PC-3 (cell line): ENCODE measurements around the gene SNHG17. TPM values are rescaled to one million over a fixed set of nuclear protein-coding genes. Genes with fewer than 3 reads are reported as not detected.
"Not testable (repeated sequence)": the region's sequence is repeated elsewhere in the genome, so short reads cannot be mapped to it uniquely, and the experiment has no call there.

Experiments used
- ATAC-seq: fragments of 200-7000 bp; cut with Tn5 transposase; 2 replicates; pipeline ENCODE4 v1.9.1; 2020; ENCODE audit warnings: mild to moderate bottlenecking, moderate library complexity
- BruUV-seq: library from RNA; stranded (reverse); fragments of 400-500 nt; replicated peaks from 2 replicates; lab custom pipeline; 2021; lab: Mats Ljungman, UMichigan
- CTCF ChIA-PET: fragments of 300-600 bp; sonication (Branson Sonifier 250); formaldehyde crosslinking; loops from one replicate; lab custom pipeline; 2022; ENCODE audit warnings: antibody characterized with exemption; lab: Charles Lee
- POLR2A ChIA-PET: fragments of 300-600 bp; sonication (Branson Sonifier 250); formaldehyde crosslinking; loops from one replicate; lab custom pipeline; 2022; ENCODE audit warnings: antibody characterized with exemption; ENCODE audit not compliant: unreplicated experiment; lab: Charles Lee
- DNase-seq: peaks from one replicate; pipeline ENCODE4 v3.0.0-alpha.2; 2015
- H2AFZ ChIP-seq: fragments of 300-600 bp; sonication (generic); 2 replicates; pipeline ENCODE4 v1.6.0; 2016; ENCODE audit warnings: antibody characterized with exemption, low read length
- H3F3A ChIP-seq: fragments of 300-600 bp; sonication (generic); one replicate; pipeline ENCODE4 v1.6.0; 2017; ENCODE audit warnings: antibody characterized with exemption, low read length, control low read depth, mild to moderate bottlenecking; ENCODE audit not compliant: unreplicated experiment
- H3K27ac ChIP-seq: fragments of 300-600 bp; sonication (generic); 2 replicates; pipeline ENCODE4 v1.5.1; 2016; ENCODE audit warnings: mild to moderate bottlenecking, low read length
- H3K27me3 ChIP-seq: fragments of 300-600 bp; sonication (generic); 2 replicates; pipeline ENCODE4 v1.6.1; 2016; ENCODE audit warnings: low read length, mixed read lengths
- H3K36me3 ChIP-seq: fragments of 300-600 bp; sonication (generic); 2 replicates; pipeline ENCODE4 v1.6.1; 2016; ENCODE audit warnings: low read depth, mixed run types, low read length, mixed read lengths
- H3K4me1 ChIP-seq: fragments of 300-600 bp; sonication (generic); 2 replicates; pipeline ENCODE4 v1.5.1; 2016; ENCODE audit warnings: low read length; ENCODE audit not compliant: insufficient read depth
- H3K4me2 ChIP-seq: fragments of 300-600 bp; sonication (generic); 2 replicates; pipeline ENCODE4 v1.6.0; 2016; ENCODE audit warnings: low read length
- H3K4me3 ChIP-seq: fragments of 300-600 bp; sonication (generic); 2 replicates; pipeline ENCODE4 v1.5.1; 2016; ENCODE audit warnings: mild to moderate bottlenecking, low read length, mixed read lengths
- H3K79me2 ChIP-seq: fragments of 300-600 bp; sonication (generic); 2 replicates; pipeline ENCODE4 v1.6.1; 2017; ENCODE audit warnings: low read length, mixed read lengths
- H3K9ac ChIP-seq: fragments of 300-600 bp; sonication (generic); 2 replicates; pipeline ENCODE4 v1.6.0; 2016; ENCODE audit warnings: mild to moderate bottlenecking, low read length
- H3K9me2 ChIP-seq: fragments of 300-600 bp; sonication (generic); replicated peaks from 2 replicates; pipeline ENCODE4 v1.6.1; 2016; ENCODE audit warnings: mixed run types, low read length, mixed read lengths
- H3K9me3 ChIP-seq: fragments of 300-600 bp; sonication (generic); 2 replicates; pipeline ENCODE4 v1.6.1; 2016; ENCODE audit warnings: low read length, mixed read lengths
- H4K20me1 ChIP-seq: fragments of 300-600 bp; sonication (generic); 2 replicates; pipeline ENCODE4 v1.6.1; 2016; ENCODE audit warnings: low read length, mixed read lengths
- CTCF ChIP-seq: fragments of 300-600 bp; sonication (generic); conservative IDR thresholded peaks from 2 replicates; pipeline ENCODE4 v1.5.1; 2017; ENCODE audit warnings: antibody characterized with exemption, low read depth, mild to moderate bottlenecking, low read length
- EZH2 ChIP-seq: fragments of 300-600 bp; sonication (generic); IDR thresholded peaks from one replicate; pipeline ENCODE4 v1.6.1; 2017; ENCODE audit warnings: antibody characterized with exemption, mild to moderate bottlenecking, low read length; ENCODE audit not compliant: unreplicated experiment
- EZH2phosphoT487 ChIP-seq: fragments of 300-600 bp; sonication (generic); IDR thresholded peaks from 2 replicates; pipeline ENCODE4 v1.6.1; 2018; ENCODE audit warnings: mild to moderate bottlenecking, antibody characterized with exemption, low read length, borderline replicate concordance
- intact Hi-C: fragments of 100-400 bp; cut with micrococcal nuclease; formaldehyde crosslinking; loops from 2 replicates; pipeline ENCODE4 v1.9.0; 2023
- total RNA-seq: library from RNA; depleted of rRNA; stranded (reverse); fragments of >200 nt; gene quantifications from 2 replicates; pipeline ENCODE4 v1.2.3, GENCODE V29; 2014

Gene SNHG17
- total RNA-seq, 1 experiment from 2014 or later = 52.0 TPM

GRCh38 chr20:38460631-38461030 is 25.5 kb upstream of the SNHG17 start:
- H3K9ac ChIP-seq, H4K20me1 ChIP-seq, H3K9me2 ChIP-seq, DNase-seq, H3K4me3 ChIP-seq, H3K27me3 ChIP-seq, H3K79me2 ChIP-seq, H2AFZ ChIP-seq, H3F3A ChIP-seq, H3K36me3 ChIP-seq, H3K4me1 ChIP-seq, POLR2A ChIA-PET, H3K9me3 ChIP-seq, intact Hi-C loops, BruUV-seq: not testable (repeated sequence)
- CTCF ChIA-PET = interaction anchor here (0.7 kb wide), 1 partner anchor 11 kb away, joined by 12 read pairs; no protein-coding TSS in a partner anchor
- peak overlapping the region; percentile 25; the same call in 1 of the 2 replicates for H3K27ac ChIP-seq
- ATAC-seq = peak; percentile 60
- H3K4me2 ChIP-seq = peak overlapping the region; percentile 60

GRCh38 chr20:38460040-38460623 is 25.0 kb upstream of the SNHG17 start:
- no TSS peak for BruUV-seq
- no peaks in the 10 kb centered on the region for H4K20me1 ChIP-seq
- H2AFZ ChIP-seq = no peak overlapping the region
- TF ChIP-seq EZH2 (no peak), EZH2phosphoT487 (no peak), CTCF (no peak)
- no peaks in the 10 kb centered on the region for H3K9me2 ChIP-seq
- H3K36me3 ChIP-seq = no peaks in the 10 kb centered on the region
- H3K27ac ChIP-seq = peak overlapping the region; percentile 25; the same call in 1 of the 2 replicates
- ATAC-seq (peak; percentile 98), DNase-seq (peak; percentile 91)
- H3K4me2 ChIP-seq = peak overlapping the region; percentile 60
- no peaks in the 10 kb centered on the region for H3K79me2 ChIP-seq
- H3K9ac ChIP-seq = no peak overlapping the region
- H3K9me3 ChIP-seq = no peaks in the 10 kb centered on the region
- POLR2A ChIA-PET = no interaction called here
- CTCF ChIA-PET = interaction anchor here (0.7 kb wide), 1 partner anchor 11 kb away, joined by 12 read pairs; no protein-coding TSS in a partner anchor
- H3K4me1 ChIP-seq = peaks cover 10% of the 10 kb centered on the region
- intact Hi-C loops = no loop called here
- H3K4me3 ChIP-seq = no peak overlapping the region
- H3F3A ChIP-seq = no peaks in the 10 kb centered on the region
- H3K27me3 ChIP-seq = no peaks in the 10 kb centered on the region

GRCh38 chr20:38458314-38458713 is 23.2 kb upstream of the SNHG17 start:
- Histone ChIP-seq H3K36me3 (no peaks in the 10 kb centered on the region), H3K9me3 (no peaks in the 10 kb centered on the region), H3K4me3 (no peak overlapping the region), H3K4me1 (peaks cover 10% of the 10 kb centered on the region), H2AFZ (no peak overlapping the region), H4K20me1 (no peaks in the 10 kb centered on the region), H3K9ac (no peak overlapping the region), H3K27ac (no peak overlapping the region), H3K9me2 (no peaks in the 10 kb centered on the region), H3F3A (no peaks in the 10 kb centered on the region), H3K27me3 (no peaks in the 10 kb centered on the region), H3K79me2 (no peaks in the 10 kb centered on the region), H3K4me2 (no peak overlapping the region)
- DNase-seq = no peak
- CTCF ChIA-PET = no interaction called here
- BruUV-seq = no TSS peak
- TF ChIP-seq CTCF = no peak
- TF ChIP-seq EZH2 = no peak
- no peak for TF ChIP-seq EZH2phosphoT487
- intact Hi-C loops = no loop called here
- no peak for ATAC-seq
- POLR2A ChIA-PET = interaction anchor here (0.7 kb wide), 2 partner anchors 13 to 15 kb away, joined by 3 read pairs; no protein-coding TSS in a partner anchor
